Measurements from ENCODE around the gene TH.

TH gene

DNA sequence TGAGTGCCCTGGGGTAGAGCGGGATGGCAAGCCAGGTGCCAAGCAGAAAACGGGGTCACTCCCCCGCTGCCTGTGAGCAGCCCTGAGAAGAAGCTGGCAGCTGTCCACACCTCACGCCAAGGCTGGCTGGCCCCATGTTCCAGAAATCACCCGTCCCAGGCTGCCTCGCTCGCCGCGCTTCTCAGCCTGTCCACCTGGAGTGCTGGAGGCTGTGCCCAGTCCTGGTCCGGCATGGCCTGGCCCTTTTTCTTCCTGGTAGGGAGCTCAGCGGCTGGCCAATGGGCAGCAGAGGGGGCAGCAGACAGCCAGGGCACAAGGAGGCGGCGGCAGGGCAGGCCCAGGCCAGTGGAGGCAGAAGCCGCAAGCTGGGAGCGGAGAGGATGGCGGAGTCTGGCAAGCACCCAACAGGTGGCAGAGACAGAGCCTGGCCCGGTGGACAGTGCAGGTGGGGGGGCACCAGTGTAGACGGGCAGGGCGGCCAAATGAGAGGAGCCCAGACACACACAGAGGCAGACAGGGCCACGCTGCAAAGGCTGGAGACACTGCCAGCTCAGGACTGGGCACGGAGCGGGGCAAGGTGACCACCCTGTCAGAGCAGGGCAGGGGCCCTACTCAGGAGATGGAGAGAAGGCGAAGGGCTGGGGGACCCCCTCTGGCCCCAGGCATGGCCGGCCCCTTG, 37.2 kb upstream of the TH start:
- no peak for DNase-seq

DNA sequence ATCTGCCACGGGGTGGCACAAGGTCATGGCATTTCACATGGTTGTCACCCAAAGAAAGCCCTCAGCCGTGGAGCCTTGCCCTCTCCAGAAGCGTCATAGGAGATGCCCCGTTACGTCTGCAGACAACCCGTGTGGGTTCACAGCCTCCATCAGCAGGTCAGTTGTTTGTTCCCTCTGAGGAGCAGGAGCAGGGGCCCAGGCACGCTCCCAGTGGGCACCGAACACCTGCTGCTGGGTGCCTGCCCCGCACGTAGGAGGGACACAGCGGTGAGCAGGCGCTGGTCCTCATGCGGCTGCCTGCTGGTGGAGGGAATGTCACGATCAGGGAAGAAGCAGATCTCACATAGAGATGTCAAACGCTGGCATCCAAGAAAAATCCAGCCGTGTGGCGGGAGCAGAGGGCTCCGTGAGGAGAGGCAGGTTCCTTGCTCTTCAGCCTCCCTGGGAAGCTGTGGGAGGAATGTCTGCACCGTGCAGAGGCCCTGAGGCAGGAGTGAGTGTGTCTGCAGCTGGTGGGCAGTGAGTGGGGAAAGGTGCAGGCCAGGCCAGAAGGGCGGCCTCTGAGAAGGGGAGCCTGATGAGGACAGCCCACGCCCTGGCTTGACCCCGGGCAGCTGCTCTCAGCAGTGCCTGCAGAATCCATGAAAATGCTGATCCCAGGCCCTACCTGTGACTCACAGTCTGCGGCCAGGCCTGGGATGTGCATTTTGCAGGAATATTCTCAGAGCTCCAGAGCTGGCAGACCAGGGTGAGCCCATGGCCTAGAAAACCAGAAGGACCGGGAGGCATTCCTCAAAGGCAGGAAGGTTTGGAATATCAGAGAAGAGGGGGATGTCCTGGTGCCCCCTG, 36.4 kb upstream of the TH start:
- no peak for DNase-seq

DNA sequence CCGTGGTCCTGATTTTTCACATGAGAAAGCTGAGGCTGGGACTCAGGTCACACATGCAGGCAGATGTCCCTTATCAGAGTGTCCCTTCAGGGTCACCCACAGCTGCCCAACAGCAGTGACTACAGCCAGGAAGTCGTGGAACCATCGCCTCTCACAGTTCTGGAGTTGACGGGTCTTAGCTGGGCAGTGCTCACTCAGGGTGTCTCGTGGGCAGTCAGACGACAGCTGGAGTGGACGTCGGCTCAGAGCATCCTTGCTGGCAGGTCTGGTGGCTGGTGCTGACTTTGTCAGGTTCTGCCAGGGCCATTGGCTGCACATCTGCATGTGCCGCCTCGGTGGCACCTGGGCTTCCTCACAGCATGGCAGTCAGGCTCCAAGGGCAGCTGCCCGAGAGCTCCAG, 35.6 kb upstream of the TH start:
- DNase-seq = no peak

DNA sequence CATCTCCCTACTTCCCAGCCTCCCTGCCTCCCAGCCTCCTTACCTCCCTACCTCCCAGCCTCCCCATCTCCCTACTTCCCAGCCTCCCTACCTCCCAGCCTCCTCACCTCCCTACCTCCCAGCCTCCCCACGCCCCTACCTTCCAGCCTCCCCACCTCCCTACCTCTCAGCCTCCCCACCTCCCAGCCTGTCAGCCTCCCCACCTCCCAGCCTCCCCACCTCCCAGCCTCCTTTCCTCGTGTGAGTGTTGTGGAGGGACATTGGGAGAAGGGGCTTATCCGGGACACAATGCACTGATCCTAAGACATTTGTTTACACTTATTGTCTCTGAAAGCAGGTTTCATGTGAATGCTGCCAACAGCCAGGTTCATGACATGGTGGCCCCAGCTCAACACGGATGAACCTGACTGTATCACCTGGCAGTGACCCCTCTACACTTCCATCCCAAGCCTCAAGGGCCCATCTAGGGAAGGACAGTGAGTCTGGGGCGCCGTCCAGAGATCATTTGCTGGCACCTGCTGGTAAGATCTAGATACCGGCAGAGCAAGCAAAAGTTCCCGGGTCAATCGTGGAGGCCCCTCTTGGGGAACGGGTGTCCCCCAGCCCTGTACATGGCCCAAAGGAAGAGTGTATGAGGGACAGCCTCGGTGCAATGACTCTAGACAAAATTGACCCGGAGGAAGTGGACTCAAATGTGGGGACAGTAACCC, 34.5 kb upstream of the TH start:
- no peak for DNase-seq

DNA sequence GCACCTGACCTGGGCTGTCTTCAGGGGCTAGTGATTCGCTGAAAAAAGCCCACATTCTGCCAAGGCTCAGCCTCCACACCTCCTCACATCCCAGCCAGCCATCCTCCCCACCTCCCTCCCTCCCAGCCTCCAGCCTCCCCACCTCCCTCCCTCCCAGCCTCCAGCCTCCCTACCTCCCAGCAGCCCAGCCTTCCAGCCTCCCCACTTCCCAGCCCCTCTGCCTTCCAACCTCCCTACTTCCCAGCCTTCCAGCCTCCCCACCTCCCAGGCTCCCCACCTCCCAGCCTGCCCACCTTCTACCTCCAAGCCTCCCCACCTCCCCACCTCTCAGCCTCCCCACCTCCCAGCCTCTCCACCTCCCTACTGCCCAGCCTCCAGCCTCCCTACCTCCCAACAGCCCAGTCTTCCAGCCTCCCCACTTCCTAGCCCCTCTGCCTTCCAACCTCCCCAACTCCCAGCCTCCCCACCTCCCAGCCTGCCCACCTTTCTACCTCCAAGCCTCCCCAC, 33.7 kb upstream of the TH start:
- DNase-seq = no peak

DNA sequence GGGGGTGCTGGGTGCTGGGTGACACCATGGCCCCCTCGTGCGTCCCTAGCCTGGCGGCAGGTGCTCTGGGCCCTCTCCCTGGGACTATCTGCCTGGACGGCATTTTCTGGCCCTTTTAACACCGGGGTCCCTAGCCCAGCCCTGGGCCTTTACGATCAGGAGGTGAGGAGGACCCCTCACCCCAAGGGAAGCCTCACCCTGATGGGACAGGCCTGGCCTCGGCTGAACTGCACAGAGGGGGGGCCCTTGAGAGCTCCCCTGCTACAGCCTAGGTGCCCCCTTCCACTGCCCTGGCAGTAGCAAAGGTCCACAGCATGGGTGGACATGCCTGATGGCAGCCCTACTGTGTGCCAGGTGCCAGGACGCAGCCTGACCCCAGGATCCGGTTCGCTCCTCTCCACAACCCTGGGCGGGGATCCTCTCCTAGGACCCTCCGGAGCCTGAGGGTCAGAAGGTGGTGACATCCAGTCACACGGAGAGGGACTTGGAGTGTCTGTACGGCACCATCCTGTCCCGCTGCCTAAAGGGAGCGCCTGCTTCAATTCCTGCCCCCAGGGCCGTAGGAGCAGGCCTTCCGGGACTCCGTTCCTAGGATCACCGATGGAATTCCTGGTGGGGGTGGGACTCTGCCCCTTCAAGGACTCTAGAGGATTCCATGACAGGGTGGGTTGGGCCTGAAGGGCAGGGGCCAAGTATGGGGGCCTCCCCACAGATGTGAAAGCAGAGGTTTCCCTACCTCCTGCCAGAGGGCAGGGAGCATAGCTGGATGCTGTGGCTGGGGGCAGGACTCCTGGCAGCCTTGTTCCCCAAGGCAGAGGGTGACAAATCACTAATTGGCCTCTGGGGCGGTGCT, 33.0 kb upstream of the TH start:
- DNase-seq = no peak

DNA sequence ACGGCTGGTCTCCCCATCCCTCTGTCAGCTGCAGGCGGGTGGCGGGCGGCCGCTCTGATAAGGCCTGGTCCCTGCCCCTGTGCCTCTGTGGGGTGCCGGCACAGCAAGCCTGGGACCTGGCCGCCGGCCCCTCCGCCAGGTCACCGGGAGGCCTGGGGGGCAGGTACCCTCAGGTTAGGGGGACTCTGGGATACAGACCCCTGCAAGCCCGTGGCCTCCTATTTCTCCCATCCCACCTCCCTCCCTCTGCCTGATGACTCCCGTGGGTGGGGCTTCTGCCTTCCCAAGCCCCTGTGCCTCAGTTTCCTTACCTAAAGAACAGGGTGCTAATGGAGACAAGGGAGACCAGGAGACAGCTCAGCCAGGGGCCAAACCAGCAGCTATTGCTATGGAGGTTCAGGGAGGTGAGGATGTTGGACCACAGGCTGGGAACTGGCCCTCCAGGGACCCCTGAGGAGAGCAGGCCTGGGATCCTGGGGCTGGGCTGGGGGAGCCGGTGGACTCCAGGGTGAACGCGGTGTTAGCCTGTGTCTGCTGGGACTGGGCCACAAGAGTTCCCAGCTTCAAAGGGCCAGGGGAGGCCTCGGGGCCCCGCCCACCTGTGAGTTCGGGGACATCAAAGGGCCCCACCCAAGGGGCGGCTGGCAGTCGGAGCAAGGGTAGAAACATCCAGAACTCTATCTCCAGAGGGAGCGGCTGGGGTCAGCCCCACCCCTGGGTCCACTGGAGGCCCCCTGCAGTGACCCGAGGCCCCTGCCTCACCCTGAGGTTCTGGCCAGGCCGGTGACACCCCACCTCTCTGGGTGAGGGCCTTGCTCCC, 32.0 kb upstream of the TH start:
- no peak for DNase-seq

DNA sequence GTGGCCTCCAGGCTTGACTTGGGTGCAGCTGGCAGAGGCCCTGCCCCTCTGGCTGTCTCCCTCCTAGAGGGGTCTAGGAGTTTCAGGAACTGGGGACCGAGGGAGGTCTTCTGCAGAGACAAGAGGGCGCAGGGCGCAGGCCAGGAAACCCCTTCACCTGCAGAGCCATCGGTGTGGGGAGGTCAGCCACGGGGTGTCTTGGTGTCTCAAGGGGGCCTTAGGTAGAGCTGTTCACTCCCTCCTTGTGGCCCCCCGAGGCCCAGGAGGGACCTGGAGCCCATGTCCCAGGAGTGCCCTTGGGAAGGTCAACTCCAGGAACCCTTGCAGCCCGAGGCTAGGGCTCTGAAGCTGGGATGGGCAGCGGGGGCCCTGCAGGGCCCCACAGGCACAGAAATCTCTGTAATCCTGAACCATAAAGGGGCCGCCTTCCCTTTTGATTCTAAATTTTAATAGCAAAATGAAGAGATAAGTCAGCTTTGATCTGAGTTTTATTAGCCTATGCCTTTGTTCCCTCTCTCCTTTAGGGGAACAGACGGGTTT, 31.4 kb upstream of the TH start:
- DNase-seq = no peak

DNA sequence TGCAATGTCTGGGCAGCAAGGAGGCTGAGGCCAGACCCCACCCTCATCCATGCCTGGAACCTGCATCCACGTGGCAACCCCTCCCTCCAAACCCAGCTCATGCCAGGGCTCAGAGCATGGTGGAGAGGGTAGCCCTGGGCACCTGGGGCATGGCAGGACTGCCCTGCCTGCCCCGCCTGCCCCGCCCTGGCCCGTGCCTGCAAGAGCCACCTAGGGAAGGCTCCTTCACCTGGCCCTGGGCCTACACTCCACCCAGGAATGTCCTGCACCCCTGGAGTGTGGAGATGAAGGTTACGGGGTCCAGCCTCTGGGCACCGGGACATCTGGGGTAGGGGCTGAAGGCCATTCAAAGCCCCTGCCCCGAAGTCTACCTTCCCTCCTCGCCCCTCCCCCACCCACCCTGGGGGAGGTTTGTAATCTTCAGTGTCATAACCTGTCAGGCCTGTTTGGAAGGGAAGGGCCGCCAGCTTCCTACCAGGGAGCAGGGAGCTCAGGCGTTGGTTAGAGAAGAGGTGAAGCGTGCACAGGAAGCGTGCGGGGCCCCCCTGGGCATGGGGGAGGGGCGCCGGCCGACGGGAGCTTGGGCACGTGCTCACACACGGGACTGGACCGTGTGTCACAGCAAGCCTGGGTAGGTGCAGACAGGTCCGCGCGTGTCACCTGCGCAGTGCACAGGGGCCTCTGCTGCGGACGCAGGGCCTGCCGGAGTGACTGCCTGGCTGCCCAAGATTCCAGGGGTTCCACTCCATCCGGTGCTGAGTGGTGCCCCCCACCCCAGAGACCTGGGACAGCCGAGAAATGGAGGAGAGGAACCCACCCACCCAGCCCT, 30.7 kb upstream of the TH start:
- DNase-seq = no peak

DNA sequence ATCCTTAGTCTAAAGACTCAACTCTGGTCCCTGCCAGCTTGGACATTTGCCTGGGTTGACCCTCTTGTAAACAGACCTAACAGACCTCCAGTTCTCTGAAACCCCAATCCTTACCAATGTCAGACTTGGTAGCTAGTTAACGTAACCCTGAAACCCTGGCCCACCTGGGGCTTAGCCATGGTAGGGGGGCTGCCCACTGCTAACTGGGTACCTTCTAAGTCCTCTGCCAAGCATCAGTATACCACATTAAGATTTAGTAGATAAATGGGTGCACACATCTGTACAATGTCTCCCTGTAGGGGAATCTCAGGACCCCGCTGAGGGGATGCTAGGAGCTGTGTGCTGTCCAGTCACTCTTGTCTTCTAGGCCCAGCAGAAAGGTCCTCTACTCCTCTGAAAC, 29.9 kb upstream of the TH start:
- no peak for DNase-seq

DNA sequence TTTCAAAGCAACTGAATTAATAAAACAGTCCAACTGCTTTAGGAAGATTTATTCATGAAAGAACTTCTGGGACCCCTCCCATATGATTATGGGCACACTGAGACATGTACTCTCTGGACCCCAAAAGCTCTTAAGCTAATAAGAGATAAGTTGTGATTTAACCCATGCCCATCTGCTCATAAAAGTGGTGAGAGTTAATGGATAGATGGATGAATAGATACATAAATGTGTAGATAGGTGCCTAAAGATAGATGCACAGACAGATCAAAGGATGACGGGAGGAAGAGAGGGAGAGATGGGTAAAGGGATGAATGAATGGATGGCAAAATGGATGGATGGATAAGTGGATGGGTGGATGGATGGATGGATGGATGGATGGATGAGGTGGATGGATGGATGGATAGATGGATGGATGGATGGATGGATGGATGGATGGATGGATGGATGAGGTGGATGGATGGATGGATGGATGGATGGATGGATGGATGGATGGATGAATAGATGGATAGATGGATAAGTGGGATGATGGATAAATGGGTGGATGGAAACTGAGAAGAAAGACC, 29.4 kb upstream of the TH start:
- DNase-seq = no peak

DNA sequence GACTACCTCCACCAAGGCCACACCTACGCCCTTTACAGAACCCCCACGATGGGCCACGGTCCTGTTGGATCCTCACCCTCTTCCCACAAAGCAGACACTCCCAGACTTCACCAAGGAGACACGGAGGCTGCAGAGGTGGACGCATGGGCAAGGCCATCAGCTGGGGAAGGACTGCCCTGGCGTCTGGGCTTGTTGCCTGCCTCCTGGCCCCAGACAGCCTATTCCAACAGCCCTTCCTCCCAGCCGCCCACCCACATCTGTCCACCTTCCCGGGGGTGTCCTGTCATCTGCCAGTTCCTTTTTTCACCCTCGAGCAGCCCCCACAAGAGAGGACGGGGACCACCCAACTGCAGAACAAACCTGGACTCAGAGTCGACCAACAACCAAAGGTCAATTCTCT, 28.9 kb upstream of the TH start:
- no peak for DNase-seq

DNA sequence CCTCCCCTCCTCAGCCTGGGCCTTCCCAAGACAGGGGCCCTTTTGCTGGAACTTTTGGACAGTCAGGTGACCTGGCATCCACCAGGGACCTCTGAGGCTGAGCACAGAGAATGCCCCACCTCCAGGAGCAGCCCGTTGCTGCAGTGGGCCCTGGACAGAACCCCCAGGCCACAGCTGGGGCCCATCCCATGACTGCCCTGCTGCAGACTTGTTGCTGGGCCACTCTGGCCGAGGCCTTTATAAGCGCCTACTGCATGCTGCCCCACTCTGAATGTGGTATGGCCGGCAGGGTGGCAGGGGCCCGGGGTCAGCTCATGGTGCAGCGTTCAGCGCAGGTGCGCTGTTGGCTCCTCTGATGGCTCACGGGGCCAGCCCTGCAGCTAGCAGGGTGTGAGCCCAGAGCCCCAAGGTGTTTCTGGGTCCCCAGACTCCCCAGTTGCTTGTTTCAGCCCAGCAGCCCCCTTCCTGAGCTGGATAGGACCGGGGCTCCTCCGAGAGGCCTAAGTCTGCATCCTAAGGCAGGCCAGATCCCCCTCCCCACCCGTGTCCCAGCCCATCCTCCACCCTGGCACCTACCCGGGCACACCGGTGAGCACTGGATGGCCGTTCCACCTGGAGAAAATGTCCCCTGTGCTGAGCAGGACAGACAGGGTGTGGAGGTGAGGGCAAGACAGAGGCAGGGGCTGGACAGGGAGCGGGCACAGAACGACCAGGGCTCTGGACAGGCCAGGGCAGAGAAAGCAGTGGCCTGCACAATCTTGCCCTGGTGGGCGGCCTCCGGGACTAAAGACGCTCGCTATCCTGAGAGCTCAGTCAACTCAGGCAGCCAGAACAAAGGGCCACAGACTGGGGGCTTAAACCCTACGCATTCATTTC, 28.1 kb upstream of the TH start:
- DNase-seq = no peak

DNA sequence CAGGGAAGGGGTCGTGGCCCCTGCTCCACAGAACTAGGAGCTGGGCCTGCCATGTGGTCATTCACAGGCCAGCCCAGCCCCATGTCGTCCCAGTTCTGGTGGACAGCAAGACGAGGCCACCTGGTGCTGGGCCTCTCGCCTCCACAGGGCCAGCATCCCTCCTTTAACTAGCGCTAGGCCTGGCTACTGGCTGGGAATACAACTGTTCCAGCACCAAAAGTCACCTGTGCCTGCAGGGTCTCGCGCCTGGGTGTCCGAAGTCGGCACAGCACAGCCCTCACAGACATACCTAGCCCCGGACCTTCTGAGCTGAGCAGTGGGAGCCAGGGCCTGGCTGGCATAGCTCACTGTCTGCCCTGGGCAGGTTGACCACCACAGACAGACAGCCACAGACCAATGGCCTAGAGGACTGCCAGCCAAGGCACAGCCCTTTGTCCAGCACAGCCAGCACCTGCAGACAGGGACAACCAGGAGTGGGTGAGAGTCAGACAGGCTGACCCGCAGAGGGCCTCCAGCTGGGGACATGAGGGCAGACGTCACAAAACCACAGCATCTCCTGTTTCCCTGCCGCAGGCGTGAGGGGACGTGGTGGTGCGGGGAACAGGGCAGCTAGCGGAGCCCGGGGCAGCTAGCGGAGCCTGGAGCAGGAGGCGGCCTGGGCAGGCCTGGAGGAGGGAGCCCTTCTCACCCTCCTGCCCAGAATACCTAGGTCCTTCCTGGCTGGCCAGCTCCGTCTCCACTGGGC, 27.2 kb upstream of the TH start:
- DNase-seq = no peak

DNA sequence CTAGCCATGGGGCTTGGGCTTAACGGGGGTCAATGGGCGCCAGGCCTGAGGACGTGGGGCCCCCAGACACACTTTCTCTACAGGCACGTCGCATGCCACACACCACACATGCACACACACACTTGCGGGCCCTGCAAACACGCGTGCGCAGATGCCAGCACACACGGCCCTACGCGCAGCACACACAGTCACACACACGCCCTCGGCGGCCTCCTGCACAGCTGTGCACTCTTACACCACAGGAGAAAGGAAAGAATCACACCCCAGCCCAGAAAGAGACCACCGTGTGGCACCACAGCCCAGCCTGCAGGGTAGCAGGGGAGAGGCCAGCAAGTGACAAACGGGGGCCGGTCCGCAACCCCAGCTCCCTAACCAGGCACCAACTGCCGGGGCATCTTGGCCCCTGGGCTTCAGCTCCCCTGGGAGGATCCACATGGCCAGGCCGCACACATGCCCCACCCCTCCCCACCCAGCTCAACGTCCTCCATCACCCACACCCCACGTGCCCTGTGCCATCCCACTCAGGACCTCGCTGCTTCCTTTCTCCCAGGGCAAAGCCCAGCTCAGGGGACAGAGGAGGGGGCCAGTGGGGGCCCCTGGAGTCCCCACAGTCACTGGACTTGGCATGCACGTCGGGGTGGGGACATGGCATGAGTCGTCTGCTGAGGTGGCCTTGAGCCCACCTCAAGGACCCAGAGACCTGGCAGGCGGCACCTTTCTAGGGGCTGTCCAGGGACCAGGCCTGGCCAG, 26.3 kb upstream of the TH start:
- no peak for DNase-seq

DNA sequence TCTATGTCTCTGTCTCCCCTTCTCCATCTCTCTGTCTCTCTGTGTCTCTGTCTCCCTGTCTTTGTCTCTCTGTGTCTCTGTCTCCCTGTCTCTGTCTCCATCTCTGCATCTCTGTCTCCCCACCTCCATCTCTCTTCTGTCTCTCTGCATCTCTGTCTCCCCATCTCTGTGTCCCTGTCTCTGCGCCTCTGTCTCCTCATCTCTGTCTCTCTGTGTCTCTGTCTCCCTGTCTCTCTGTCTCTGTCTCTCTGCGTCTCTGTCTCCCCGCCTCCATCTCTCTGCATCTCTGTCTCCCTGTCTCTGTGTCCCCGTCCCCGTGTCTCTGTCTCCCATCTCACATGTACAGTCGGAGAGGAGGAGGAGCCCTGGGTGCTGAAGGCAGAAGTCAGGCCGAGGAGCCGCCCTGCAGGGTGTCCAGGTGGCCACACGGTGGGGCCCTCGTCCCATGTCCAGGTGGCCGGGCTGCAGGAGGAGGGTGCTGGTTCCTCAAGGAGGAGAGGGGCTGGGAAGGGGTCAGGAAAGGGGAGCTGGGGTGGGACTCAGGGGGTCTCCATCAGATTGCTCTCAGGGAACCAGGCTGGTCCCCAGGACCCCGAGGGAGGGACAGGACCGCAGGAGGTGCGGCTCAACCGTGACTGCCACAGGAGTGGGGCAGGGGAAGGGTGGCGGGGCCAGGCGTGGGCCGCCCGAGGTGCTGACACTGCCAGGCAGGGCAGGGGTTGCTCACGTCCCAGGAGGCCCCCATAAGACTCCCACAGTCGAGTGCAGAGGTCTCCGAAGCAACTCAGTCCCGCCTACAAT, 25.6 kb upstream of the TH start:
- DNase-seq = peak; percentile 76 to 77

DNA sequence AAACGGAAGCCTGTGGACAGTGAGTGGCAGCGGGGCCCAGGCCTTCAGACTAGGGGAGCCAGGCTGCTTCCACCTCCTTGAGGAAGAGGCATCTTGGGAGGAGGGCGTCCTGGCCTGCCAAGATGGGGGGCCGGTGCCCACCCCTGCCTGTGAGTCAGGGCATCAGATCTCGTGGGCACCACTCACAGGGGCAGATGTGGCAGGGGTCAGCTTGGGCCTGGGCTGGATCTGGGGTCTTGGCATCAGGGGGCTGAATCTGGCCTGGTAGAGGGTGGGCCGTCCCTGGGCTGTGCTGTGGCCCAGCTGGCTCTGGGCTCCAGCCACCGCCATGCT, 24.1 kb upstream of the TH start:
- DNase-seq = no peak
